GM18873 (cell line): Measurements from ENCODE around the gene FGD3.
"Not testable (repeated sequence)": the region's sequence is repeated elsewhere in the genome, so short reads cannot be mapped to it uniquely, and the experiment has no call there.

Source experiments
- ATAC-seq: cut with Tn5 transposase; IDR thresholded peaks from one replicate; pipeline ENCODE4 v1.9.1; 2021; ENCODE audit warnings: mild to moderate bottlenecking, moderate library complexity, moderate number of reproducible peaks; ENCODE audit not compliant: unreplicated experiment, low FRiP score

The FGD3 gene

DNA sequence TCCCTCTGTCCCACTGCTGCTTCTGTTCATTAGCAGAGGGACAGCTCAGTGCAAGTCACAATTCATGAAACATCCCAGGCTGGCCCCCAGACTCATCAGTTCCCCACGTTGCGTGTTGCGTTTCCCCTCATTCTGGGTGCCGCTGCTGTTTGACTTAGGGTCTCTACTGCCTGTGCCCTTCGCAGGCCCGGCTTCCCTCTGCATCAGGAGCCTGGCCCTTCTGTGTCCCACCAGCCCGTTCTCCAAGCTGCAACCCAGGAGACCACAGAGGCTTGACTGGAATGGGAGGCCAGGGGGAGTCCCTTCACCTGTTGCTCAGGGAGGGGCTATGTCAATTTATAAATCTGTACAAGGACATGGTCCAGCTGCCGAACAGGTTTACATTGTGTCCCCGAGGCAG lies 57.2 kb downstream of the FGD3 start:
- ATAC-seq = no peak

- ATAC-seq = no peak
Measured at GRCh38 chr9:93005876-93006275, 58.6 kb downstream of the FGD3 start.

- no peak for ATAC-seq
Measured at GRCh38 chr9:93007529-93008058, 60.3 kb downstream of the FGD3 start.

- no peak for ATAC-seq
Measured at GRCh38 chr9:93008457-93008856, 61.1 kb downstream of the FGD3 start.

- no peak for ATAC-seq
Measured at GRCh38 chr9:93009337-93010015, 62.2 kb downstream of the FGD3 start.

DNA sequence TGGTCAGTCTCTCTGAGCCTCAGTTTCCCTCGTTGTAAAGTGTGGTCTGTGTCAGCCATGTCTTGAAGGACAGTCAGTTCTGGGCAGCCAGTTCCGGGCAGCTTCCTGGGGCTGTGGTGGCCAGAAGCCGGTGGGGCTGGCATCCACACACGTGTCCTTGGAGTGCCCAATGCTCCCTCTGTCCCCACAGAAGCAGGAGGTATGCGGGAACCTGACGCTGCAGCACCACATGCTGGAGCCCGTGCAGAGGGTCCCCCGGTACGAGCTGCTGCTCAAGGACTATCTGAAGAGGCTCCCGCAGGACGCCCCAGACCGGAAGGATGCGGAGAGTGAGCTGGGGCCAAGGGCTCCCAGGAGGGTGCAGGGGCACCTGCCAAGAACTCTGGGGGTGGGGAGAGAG lies 62.7 kb downstream of the FGD3 start:
- ATAC-seq = no peak

GRCh38 chr9:93010704-93011103 lies 63.4 kb downstream of the FGD3 start:
- ATAC-seq = no peak

GRCh38 chr9:93011114-93011513 lies 63.8 kb downstream of the FGD3 start:
- ATAC-seq = no peak

- ATAC-seq = no peak
Measured at GRCh38 chr9:93012963-93013855, 65.9 kb downstream of the FGD3 start.

- no peak for ATAC-seq
Measured at GRCh38 chr9:93013856-93014582, 66.7 kb downstream of the FGD3 start.

- not testable (repeated sequence) for ATAC-seq
Measured at GRCh38 chr9:93015190-93015589, 67.9 kb downstream of the FGD3 start.

GRCh38 chr9:93017621-93018020 lies 70.3 kb downstream of the FGD3 start:
- ATAC-seq = no peak

DNA sequence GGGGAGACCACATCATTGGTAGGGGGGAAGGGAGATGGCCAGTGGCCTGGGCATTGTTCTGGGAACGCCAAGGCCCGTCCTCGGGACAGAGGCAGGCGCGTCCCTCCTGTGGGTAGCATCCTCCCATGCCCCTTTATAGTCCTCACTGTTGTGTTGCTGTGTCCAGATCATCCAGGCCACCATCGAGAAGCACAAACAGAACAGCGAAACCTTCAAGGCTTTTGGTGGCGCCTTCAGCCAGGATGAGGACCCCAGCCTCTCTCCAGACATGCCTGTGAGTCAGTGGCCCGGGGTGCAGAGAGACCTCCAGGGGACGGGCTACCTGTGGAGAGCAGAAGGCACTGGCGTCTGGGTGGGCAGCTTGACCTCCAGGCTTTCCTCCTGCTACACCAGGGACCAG lies 72.8 kb downstream of the FGD3 start:
- no peak for ATAC-seq

- ATAC-seq = no peak
Measured at GRCh38 chr9:93020771-93021670, 73.7 kb downstream of the FGD3 start.

DNA sequence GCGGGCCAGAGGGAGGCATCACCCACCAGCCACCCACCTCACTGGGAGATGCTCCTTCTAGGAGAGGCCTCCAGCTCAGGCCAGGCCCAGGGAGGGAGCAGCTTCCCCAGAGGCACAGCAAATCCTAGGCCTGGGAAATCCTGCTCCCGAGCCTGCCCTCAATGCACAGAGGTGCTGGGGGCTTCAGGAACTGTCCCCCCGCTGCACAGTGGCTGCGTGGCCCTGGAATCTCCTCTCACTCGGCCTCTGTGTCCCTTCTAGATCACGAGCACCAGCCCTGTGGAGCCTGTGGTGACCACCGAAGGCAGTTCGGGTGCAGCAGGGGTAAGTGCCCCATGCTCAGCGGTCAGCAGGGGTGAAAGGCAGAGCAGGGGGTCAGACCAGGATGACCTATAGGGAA lies 74.7 kb downstream of the FGD3 start:
- no peak for ATAC-seq

DNA sequence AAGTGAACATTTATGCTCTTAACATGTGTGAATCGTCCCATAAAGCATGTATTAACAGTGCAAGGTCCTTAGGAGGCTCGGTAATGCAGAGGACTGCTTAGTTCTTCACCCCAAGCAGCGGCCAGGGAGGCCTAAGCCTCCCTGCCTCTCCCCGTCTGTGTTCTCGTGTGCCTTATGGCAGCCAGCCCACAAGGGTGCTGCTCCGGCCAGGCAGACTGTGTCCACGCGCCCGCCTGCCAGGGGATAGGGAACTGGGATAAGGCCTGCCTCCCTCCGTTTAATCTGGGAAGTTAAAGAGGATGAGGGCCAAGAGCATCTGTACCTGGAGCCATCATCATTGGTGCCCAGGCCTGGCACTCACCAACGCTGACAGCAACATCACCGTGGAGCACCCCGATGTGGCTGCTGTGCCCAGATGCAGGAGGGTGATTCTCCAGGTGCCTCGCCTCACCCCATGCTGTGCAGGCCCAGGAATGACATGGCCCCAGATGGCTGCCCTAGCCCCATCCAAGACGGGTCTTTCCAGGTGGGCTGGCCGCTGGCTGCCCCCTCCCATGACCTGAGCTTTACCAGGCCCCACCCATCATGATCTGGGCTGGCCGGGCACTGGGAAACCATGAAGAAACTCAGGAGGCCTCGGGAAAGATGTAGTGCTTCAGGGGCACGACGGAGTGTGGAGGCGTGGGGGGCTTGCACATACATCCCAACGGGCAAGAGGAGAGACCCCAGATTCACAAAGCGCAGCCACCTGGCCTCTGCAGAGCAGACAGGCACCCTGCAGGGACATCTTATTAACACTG lies 75.6 kb downstream of the FGD3 start:
- no peak for ATAC-seq

GRCh38 chr9:93023521-93023815 lies 76.1 kb downstream of the FGD3 start:
- no peak for ATAC-seq

- ATAC-seq = no peak
Measured at GRCh38 chr9:93024646-93024910, 77.3 kb downstream of the FGD3 start.

DNA sequence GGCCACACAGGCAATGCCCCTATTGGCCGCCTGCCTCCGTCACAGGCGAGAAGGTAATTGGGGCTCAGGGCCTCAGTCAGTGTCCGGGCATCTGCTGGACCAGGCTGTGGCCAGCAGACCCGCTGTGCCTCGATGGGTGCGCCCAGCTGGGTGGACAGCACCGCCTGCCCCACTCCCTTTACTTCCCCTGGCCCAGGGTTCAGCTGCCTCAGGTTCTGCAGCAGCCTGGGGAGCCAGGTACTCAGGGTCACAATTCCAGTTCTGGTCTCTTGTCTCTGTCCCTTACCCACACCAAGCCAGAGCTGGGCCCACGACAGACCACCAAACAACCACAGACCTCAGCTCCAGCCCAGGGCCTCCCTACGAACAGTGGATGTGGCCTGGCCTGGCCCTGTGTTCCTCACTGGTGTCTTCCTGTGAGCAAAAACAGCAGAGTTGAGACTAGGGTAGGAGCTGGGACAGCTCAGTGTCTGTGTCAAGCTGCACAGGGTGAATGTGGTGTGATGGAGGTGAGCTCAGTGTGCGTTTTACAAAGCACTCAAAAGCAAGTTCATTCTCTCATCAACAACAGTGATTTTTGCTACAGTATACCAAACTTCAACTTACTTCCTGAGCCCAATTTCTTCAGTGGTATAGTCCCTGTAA lies 77.8 kb downstream of the FGD3 start:
- no peak for ATAC-seq
